Hindlimb muscle (tissue), 1 donor: ENCODE data around the gene ZDHHC18. TPM values are rescaled to one million over a fixed set of nuclear protein-coding genes. Genes with fewer than 3 reads are reported as not detected.
A peak's percentile ranks its signal among the peaks of the same experiment; 100 is the strongest.

Experiments
- DNase-seq: peaks from one replicate; pipeline ENCODE4 v3.0.0-alpha.2; 2013
- polyA plus RNA-seq: library from polyadenylated mRNA; unstranded; fragments of 120-200 nt; gene quantifications from one replicate; pipeline ENCODE4 v1.2.1, GENCODE V29; 2013; ENCODE audit not compliant: insufficient read length

The ZDHHC18 gene
- 18.6 TPM for polyA plus RNA-seq

DNA sequence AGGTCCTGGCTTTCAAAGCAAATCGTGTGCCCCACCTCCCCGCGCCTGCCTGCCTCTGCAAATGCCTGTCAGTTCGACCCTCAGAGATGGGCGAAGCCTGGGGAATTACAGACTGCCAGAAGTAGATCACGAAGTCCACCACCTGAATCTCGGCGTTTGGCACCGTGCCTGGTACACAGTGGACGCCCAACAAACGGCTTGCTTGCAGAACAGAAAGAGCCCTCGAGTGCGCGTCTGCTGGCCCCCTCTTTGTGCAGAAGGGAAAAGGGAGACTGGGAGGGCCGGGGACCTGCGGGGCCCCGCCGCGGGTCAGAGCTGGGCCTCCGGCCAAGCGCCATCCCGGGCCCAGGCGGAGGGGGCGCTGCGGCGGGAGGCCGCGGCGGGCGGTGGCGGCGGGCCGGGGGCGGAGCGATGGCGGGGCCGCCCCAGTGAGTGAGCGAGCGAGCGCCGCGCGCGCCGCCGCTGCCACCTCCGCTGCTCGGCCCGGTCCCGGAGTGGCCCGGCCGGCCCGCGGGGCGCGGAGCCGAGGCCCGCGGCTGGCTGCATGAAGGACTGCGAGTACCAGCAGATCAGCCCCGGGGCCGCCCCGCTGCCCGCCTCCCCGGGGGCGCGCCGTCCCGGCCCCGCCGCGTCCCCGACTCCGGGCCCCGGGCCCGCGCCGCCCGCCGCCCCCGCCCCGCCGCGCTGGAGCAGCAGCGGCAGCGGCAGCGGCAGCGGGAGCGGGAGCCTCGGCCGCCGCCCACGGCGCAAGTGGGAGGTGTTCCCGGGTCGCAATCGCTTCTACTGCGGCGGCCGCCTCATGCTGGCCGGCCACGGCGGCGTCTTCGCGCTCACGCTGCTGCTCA lies at the start of gene ZDHHC18:
Gene ZDHHC18, plus strand, starts transcription at position 428 of the 845 bp plus-strand sequence. Its CDS starts 117 bp downstream, at position 545.
- peak; percentile 84 for DNase-seq

GRCh38 chr1:26779098-26779668 lies 47.3 kb upstream of the ZDHHC18 start:
- no peak for DNase-seq

DNA sequence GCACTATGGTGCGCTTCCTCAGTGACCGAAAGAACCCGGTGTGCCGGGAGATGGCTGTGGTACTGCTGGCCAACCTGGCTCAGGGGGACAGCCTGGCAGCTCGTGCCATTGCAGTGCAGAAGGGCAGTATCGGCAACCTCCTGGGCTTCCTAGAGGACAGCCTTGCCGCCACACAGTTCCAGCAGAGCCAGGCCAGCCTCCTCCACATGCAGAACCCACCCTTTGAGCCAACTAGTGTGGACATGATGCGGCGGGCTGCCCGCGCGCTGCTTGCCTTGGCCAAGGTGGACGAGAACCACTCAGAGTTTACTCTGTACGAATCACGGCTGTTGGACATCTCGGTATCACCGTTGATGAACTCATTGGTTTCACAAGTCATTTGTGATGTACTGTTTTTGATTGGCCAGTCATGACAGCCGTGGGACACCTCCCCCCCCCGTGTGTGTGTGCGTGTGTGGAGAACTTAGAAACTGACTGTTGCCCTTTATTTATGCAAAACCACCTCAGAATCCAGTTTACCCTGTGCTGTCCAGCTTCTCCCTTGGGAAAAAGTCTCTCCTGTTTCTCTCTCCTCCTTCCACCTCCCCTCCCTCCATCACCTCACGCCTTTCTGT lies 46.0 kb upstream of the ZDHHC18 start:
- no peak for DNase-seq

- no peak for DNase-seq
Measured at GRCh38 chr1:26781206-26781825, 45.2 kb upstream of the ZDHHC18 start.

DNA sequence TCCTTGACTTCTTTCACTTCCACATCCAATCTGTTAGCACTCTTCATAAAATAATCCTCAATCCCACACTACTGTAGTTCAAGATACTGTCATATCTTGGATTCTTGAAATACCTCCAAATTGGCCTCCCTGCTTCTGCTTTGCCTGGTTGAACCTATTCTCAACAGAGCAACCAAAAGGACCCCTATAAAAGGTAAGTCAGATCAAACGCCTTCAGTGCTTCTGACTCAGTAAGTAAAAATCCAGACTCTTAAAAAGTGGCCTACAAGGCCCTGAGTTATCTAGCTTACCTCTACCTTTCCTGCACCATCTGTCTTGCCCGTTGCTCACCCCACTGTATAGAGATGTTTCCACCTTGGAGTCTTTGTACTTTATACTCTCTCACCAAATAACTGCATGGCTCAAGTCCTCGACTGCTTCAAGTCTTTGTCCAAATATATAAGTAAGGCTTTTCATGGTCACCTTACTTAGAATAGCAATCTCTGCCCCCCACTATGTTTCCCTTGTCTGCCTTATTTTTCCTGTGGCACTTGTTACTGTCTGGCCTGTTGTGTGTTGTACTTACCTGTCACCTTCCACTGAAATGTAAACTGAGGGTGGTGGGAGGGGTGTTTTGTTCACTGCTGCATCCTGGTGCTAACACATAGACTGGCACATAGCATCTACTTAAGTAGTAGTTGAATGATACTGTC lies 43.8 kb upstream of the ZDHHC18 start:
- DNase-seq: no peak

GRCh38 chr1:26783646-26784022 lies 42.9 kb upstream of the ZDHHC18 start:
- DNase-seq: no peak

DNA sequence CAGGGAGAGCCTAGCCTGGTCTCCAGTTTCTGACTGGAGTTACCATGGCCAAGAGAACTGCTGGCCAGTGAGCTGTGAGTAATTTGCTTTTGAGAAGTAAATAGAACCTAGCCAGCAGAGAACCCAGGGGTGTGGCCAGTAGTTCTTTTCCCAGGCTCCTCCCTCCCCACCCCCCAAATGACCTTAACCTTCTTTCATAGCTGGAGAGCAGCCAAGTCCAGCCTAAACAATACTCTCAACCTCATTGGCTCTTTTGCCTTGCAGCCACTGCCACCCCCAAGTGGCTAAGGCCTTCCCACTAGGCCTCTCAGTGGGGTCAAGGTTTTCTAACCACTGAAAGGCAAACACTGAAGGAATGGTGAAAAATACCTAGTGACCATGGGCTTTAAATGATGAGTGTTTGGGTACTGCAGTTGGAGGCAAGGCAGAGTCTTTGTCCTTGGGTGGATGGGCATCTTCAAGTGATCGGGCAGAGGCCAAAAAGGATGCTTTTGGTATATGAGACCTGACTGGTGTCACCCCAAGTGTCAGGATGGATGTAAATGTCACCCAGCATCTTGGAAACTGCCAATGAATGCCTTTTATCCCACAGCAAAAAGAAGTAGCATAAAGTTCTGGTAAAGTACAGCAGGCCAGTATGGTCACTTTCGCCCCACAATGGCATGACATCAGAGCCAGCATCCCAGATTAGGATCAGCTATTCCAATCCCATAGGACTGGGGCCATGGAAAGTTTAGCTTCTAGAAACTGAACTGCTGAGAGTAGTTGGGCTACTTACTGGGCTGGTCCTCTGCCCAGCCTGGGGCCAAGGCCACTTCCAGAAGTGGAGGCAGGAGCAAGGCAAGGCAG lies 42.2 kb upstream of the ZDHHC18 start:
- DNase-seq: no peak

- no peak for DNase-seq
Measured at GRCh38 chr1:26784886-26785285, 41.6 kb upstream of the ZDHHC18 start.

DNA sequence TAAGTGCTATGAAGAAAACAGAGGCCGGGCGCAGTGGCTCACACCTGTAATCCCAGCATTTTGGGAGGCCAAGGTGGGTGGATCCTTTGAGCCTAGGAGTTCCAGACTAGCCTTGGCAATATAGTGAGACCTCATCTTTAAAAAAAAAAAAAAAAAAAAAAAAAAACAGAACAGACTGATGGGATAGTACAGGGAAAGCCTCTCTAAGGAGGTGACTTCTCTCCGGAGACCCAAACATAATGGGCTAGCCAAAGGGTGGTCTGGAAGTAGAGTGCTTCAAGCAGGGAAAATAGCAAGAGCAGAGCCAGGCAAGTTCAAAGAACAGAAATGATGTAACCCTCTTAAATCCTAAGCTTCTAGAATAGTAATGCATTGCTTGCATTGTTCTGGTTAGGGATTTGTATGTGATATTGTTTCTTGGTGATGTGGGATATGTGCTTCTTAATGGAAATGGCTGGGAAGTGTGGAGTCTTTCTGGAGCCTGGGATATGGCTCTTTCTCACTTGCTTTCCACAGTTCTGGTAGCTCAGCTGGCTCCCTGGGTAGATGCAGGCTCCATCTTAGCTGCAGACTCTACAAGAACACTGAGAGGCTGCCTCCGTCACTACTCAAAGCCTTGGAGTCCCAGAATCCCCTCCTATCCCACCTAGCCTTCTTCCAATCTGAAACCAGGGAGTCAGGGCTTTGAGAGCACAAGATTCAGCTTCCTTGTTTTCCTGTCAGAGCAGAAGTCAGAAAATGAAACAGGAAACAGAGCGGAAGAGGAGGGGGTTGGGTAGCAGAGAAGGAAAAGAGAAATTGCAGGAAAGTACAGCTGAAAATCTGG lies 40.7 kb upstream of the ZDHHC18 start:
- DNase-seq: peak; percentile 59

DNA sequence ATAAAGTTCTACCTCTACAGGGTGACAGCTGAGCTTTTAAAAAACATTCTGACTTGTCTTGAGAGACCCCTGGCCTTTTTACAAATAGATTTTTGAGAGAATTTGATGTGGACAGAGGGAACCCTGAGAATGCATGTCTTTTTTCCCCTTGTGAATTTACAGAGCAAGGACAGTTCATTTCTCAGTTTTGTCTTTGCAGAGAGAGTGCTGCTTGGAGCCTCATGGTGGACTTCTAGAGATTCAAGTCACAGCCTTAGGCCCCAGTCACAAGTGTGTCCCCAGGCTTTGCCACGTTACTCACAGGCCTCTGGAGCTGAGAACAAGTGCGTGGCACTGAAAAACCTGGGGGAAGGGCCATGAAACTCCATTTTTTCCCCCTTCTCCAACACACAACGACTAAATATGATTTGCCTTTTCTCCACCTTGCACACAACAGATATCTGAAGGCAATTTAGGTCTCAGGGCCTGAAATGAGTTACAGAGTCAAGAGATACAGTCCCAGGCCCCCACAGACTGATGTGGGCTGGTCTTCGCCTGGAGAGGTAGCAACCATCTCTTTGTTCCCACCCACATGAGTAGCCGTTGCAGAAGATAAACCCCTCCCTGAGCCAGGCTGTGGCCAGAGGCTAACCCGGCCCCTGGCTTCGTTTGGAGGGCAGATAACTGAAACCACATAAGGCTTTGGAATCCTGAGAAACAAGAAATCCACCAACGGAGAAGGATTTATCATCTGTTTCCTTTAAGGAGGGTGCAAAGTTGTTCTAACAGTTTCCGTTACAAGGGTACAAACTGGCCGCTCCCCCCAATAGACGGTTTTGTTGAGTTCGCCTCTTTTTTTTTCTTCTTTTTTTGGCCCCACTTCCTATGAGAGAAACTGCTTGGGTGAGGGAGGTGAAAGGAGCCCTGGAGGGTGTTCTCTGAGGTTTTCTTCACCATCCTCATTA lies 39.8 kb upstream of the ZDHHC18 start:
- DNase-seq: peak; percentile 77

GRCh38 chr1:26787381-26787705 lies 39.1 kb upstream of the ZDHHC18 start:
- DNase-seq: no peak

DNA sequence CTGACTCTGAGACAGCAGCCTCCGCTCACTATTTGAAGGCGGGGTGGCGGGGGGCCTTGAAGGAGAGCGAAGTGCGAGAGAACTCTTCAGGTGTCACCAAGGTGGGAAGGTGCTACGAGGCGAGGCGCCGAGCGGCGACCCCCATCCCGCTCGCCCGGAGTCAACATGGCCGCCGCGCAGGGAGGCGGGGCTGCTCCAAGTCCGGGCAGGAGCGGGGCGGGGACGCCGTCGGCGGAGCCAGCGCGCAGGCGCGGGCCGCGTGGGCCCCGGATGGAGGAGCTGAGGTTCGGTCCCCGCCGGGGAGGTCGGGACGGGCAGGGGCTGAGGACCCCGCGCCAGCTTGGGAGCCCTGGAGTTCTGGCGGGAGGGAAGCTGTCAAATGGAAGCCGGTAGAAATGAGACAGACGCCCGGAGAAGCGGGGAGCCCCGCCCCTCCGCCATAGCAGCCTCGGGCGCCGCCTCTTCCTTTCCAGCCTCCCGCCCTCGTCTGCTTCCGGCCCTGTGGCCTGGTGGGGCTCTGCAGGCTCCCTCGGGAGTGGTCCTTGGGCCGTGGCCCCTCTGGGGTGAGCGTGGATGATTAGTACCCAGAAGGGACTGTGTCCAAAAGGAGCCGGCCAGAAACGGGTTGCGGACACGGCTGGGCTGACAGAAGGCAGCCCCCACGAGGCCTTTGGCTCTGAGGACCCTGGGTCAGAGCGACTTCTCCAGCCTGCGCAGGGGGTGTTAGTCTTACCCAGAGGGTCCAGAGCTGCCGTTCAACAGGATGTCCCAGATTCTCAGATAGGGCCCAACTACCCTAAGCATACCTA lies 38.6 kb upstream of the ZDHHC18 start, which contains the start of gene PIGV:
Gene PIGV, plus strand, starts transcription at position 245 of the 809 bp plus-strand sequence. CDS start 2,866 bp downstream, outside the sequence.
- DNase-seq: peak; percentile 94

DNA sequence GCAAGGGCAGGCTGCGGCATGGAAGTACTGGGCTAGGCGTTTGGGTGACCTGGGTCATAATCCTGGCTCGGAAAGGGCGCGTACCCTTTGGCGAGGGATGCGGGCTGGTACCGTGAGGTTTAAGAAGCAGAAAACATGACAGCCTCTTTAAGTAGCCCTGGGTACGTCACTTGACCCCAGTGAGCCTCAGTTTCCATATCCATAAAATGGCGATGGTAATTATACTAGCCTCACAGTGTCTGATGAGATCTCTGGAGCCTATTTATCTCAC lies 38.0 kb upstream of the ZDHHC18 start:
- DNase-seq: no peak

DNA sequence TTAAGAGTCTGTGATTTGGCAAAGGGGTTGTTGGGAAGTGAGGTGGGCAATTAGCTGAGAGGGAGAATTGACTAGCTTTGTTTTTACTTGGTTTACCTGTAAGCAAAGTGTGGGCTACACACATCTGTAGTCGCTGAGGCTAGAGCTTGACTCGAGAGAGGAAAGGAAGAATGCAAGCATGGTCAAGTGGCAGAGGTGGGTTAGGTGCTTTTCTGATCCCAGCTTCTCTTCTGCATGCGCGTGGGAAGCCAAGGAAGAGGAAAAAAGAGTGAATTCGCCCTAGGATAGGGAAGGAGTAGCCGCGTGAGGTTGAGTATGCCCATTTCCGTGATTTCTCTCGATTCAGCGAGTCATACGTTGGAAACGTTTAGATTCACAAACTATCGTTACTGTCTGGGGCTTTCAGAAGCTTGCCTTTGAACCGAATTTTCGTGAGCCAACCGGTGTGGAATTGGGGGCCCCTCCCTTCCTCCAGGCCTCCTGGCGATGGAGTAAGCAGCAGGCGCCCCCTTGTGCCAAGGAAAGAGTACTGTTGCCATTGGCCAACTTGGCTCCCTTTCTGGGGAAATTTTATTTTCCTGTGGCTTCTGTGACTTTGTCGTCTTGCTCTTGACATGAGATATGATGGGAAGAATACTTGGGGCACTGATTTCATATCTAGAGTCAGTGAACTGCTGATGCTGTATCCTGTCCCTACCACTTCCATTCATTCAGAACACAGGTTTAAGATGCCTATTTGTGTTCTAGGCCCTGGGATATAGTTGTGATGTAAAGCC lies 37.5 kb upstream of the ZDHHC18 start:
- peak; percentile 90 for DNase-seq

- DNase-seq: no peak
Measured at GRCh38 chr1:26789612-26789865, 36.9 kb upstream of the ZDHHC18 start.

GRCh38 chr1:26789931-26790330 lies 36.6 kb upstream of the ZDHHC18 start:
- no peak for DNase-seq

GRCh38 chr1:26790551-26790953 lies 35.9 kb upstream of the ZDHHC18 start:
- no peak for DNase-seq

- DNase-seq: no peak
Measured at GRCh38 chr1:26791148-26791547, 35.3 kb upstream of the ZDHHC18 start.
